Fibroblast of skin of right quadriceps (primary cell): ENCODE measurements around the gene CD72.
"Not testable (repeated sequence)": the region's sequence is repeated elsewhere in the genome, so short reads cannot be mapped to it uniquely, and the experiment has no call there.

Source experiments
- DNase-seq: peaks from one replicate; pipeline ENCODE4 v3.0.0-alpha.2; 2013

Gene CD72

DNA sequence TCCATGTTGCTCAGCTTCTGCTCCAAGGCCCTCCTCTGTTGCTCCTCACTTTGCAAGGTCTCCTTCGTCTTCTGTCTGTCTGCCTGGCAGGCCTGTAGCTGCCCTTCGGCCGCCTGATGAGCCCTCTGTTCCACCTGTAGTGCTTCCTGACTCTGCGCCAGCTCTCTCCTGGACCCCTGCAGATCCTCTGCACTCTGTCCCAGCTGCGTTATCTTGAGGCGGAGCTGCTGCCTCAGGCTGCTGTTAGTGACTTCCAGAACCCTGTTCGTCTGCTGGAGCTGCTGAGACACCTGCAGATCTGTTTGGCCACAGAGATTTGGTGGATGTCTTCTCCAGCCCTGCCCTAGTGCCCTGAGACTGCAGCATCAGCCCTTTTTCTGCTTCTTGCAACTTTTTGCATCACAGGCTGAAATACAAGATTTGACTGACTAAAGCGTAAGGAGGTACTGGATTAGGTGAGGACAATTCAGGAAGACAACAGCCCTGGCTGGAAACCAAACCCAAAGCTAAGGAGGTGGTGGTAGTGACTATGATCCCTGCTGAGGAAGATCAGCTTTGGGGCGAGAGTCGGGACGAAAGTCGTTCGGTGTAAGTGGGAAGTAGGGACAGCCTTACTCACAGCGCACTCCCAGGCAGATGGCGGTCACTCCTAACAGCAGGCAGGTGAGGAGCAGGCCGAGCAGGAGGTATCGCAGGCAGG lies 2.1 kb downstream of the CD72 start:
- no peak for DNase-seq

DNA sequence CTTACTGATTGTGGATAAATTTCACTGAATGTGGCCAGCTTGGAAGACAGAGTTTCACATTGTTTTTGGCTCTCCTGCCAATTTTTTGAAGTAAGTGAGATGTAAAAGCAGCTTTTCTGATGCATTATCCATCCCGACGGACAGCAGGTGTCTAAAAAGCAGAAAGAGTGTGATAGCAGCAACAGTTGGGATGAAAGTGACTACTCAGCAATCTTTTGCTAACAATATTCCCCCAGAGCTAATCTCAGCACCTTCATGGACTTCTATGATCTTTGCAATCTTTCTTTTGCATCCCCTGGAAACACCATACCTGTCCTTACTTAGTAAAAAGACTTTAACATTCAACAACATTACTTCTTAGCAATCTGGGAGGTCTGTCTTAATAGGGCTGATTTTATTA lies 5.4 kb downstream of the CD72 start:
- DNase-seq: no peak

DNA sequence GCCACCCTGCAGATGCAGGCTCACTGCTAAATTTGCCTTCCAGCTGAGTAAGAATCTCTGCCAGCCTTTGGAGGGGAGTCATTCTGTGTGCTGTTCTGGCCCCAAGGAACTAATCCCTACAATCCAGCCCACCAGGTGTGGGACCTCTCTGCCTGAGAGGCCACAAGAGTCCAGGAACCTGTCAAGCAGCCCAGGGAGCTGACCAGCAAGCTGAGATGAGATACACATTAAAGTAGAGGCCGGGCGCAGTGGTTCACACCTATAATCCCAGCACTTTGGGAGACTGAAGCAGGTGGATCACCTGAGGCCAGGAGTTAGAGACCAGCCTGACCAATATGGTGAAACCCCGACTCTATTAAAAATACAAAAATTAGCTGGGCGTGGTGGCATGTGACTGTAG lies 6.1 kb downstream of the CD72 start:
- not testable (repeated sequence) for DNase-seq

DNA sequence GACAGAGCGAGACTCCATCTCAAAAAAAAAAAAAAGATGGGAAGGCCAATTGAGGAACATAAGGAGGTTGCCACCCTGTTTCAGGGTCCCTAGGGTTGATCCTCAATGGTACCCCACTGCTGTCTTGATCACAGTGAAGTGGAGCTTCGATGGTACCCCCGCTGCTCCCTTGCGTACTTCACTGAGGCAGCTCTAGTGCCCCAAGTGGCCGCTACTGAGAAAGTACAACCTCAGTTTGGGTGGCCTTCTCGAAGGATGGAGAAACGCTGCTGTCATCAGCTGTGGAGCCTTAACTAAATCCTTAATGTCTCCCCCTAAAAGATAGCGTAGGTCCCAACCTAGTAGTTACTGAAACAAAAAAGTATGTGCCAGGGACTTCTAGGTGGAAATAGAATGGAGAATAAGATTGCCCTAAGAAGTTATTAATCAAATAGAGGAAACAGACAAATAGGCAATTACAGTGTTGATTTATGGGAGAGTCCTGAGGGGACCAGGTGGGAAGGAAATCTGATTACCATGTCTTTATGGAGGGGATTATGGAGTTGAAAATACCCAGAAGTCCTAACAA lies 6.9 kb downstream of the CD72 start:
- DNase-seq: peak; percentile 29

DNA sequence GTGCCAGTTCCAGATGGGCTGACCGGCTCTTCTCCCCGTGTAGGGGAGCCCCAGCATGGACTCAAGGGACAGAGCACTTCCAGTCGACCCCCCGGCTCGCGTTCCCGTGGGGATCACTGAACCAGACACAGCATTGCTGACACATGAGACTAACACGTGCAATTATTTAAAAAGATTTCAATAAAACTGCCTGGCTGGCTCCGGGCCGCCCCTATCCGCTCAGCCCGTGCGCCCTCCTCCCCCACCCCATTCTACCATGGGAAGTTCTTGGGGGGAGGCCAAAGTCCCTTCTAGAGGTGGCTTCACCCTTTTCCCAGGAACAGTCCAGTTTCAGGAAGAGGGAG lies 8.4 kb downstream of the CD72 start:
- no peak for DNase-seq

DNA sequence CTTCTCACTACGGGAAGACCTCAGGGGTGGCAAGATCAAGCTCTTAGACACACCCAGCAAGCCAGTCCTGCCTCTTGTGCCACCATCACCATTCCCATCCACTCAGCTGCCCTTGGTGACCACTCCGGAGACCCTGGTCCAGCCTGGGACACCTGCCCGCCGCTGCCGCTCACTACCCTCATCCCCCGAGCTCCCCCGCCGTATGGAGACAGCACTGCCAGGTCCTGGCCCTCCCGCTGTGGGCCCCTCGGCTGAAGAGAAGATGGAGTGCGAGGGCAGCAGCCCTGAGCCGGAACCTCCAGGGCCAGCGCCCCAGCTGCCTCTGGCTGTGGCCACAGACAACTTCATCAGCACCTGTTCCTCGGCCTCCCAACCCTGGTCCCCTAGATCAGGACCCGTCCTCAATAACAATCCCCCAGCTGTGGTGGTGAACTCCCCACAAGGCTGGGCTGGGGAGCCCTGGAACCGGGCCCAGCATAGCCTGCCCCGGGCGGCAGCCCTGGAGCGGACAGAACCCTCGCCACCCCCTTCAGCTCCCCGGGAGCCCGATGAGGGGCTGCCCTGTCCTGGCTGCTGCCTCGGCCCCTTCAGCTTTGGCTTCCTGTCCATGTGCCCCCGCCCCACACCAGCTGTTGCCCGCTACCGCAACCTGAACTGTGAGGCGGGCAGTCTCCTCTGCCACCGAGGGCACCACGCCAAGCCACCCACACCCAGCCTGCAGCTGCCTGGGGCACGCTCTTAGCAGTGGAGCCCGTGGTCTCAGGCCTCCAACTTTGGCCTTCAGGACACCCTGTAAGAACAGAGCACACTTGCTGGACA lies 9.0 kb downstream of the CD72 start:
- no peak for DNase-seq

DNA sequence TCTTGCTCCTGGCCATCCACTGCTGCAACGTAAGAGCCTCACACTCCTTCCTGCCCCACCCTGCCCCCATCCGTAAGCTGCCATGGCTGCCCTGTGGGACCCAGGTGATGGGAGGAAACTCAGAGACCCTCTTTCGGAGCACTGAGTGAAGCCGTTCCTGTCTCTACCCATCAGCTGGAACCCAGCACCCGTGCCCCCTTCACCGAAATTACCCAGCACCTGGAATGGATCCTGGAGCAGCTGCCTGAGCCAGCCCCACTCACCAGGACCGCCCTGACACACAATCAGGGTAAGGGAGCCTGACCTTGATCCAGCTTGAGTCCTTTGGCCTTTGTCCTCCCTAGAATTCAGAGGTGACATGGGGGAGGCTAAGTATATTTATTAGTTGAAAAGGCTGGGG lies 10.0 kb downstream of the CD72 start:
- DNase-seq: no peak

DNA sequence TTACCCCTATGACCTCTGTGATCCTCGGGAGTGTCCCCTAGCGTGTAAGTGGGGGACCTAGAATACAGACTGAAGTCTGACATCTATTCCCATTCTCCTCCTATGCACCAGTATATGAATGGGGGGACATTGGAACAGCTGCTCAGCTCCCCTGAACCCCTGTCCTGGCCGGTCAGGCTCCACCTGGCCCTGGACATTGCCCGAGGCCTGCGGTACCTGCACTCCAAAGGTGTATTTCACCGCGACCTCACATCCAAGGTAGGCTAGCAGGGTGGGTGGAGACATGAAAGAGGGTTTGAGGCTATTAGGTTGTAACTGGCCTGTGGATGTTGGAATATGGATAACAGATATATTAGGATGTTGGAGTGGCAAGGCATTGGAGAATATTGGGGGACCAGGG lies 11.5 kb downstream of the CD72 start:
- DNase-seq: no peak

DNA sequence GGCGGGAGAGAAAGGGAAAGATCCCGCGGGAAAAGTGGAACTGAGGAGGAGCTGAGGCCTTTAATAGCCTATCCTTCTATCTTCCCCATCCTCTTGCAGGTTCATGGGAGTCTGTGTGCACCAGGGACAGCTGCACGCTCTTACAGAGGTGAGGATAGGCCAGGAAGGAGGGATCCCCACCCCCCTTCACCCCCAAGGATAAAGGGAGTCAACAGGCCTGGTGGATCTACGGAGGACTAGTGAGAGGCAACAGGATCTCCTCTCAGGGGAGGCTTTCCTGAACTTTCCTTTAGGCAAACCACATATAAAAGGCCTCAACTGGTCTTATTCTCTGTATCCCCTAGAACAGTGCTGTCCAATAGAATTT lies 12.1 kb downstream of the CD72 start:
- DNase-seq: no peak

DNA sequence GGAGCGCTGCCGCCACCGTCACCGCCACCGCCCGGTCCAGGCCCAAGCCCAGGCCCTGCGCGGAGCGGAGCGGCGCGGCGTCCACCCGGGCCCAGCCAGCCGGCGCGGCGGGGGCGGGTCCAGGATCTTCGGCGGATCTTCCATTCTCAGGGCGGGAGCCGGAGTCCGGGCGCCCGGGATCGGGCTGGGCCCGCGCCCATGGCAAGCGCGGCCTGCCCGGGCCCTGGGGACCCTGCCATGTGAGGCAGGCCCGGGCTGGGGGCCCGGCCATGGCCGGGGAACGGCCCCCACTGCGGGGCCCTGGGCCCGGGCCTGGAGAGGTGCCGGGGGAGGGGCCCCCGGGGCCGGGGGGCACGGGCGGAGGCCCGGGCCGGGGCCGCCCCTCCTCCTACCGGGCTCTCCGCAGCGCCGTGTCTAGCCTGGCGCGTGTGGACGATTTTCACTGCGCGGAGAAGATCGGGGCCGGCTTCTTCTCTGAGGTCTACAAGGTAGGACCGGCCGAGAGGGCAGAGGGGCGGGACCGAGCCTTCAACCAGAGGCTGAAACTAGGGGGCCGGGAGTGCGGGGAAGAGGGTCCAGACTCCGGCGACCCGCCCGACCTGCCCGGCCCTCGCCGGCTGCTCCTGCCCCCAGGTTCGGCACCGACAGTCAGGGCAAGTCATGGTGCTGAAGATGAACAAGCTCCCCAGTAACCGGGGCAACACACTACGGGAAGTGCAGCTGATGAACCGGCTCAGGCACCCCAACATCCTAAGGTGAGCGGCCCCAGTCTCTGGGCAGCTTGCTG lies 12.7 kb downstream of the CD72 start:
- DNase-seq: no peak

DNA sequence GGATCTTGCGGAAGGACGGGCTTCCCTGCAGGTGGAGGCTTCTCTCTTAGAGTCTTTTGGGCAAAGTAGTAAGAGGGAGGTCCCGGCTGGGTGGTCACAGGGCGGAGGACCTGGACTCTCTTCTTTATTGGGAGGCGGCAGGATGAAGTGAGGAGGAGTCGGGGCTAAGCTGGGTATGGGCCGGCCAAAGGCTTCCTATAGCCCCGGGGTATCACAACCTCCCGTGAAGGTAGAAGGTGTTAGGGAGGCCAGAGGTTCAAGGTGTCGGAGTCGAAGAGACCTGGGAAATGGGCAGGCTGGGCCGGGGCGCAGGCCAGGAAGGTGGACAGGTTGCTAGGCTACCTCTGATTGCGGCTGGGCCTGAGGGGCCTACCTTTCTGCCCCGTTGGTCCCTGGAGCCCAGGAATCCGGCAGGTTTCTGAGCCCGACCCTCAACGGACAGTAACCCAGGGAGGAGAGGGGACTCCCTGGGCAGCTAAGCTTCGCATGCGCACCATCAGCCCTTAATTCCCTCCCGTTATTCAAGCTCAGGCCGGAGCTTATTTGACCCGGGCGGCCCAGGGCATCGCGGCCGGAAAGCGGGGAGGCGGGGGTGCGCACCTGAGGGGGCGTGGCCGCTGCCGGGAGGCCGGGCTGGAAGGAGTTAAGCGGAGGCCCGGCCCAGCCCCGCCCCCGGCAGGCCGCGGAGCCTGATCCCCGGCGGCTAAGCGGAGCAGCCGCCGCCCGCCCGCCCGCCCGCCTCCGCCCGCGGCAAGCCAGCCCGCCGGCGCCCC lies 13.4 kb downstream of the CD72 start, which contains the start of gene TESK1:
TSS of gene TESK1 (plus strand) at position 685 of the 773 bp plus-strand sequence. CDS start 358 bp downstream, outside the sequence.
- peak; percentile 50 for DNase-seq

DNA sequence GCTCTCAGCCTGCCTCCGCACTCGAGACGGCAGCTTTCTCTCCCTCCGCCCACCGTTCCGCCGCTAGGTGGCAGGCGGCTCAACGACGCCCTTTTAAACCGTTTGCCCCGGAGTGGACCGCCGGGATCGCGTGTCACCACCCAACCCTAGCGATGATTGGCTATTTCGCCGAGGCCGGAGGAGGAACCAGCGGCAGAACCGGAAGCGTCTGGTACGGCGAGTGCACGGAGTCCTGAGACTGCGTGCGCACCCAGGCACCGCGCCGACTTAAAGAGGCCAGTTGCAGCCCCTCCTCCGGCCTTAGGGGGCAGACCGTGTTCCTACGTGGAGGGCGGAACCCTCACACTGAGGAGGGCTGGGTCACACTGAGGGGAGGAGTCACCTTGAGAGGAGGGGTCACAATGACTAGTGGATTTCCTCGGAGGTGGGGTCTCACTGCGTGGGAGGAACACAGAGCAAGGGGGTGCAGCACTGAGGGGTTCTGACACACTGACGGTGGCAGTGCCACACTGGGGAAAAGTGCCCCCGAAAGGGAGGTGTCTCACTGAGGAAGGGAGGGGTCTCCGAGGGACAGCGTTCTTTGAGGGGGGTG lies 14.1 kb downstream of the CD72 start:
- peak; percentile 100 for DNase-seq

DNA sequence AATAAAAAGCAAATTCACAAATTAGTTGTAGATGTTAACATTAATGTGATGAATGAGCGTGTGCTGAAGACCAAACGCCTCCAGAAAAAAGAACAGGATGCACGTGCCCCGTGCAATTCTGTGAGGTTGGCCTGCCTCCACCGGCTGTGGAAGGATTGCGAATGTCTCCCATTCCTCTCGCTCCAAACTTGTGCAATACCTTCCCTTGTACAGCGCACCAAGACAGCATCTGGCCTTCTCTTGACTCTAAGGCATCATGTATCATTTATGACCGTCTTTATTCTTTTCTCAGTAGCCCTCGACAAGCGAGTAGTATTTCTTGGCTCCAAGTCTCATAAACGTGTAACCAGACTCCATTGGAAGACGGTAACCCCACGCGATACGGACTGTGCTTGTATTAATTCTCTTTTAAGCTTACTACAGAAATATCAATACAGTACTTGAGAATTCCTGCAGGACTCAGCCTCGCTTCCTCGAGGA lies 14.7 kb downstream of the CD72 start:
- peak; percentile 84 for DNase-seq

DNA sequence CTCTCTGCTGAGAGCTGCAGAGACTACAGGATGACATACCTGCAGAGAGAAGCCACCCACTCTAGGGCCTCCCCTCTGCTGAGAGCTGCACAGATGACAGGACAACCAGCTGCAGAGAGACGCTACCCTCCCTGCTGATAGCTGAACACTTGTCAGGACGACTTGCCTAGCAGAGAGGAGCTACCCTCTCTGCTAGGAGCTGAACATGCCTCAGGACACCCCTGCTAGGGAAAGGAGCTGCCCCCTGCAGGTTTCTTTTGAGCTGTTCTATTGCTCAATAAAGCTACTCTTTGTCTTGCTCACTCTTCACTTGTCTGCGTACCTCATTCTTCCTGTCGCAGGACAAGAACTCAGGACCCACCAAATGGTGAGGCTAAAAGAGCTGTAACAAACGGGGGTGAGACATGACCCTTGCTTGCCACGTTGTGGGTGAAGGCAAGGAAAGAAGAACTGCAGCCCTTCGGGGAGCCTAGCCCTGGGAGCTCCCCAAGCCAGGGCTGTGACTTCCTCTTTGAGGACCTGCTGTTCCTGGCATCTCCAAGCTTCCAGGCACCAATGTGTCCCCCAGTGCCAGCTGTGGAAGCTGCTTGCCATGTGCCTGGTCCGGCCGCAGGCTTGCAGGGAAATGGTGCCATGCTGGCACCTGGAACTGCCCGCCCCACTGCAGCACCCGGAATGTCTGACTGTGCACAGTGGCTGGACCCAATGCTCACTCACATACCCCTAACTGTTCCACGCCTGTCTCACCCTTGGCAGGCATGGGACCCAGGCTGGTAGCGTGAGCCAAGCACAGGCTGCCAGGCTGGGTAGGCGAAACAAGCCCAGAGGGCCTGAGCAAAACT lies 18.2 kb downstream of the CD72 start:
- DNase-seq: no peak

DNA sequence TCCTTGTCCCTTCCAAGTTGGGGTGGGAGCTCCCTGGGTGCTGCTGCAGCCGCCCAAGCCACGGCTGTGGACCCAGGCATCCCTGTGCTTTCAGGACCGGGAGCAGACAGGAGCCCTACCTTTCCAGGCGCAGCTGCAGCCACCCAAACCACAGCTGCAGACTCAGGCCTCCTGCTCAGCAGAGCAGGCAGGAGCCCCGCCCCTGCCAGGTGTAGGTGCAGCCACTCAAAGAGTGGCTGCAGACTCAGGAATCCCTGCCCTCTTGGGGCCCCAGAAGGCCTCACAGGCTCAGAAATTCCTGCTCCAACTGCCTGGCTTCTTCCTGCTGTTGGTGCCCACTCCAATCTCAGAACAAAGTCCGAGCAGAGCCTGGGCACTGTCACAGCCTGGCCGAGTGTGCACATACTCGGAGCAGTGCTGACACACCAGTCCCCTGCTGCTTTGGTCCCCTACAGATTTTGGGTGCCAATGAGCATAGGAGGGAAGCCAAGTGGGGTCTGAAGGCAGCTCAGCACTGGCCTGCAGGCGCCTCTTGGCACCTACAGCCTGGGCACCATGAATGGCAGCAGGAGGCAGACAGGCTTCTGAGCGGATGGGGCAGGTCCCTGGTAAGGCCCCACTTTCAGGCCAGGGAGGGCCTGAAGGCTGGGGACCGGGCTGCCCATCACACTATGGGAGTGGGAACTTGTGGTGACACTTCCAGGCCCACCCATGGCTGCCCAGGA lies 19.2 kb downstream of the CD72 start:
- DNase-seq: no peak

DNA sequence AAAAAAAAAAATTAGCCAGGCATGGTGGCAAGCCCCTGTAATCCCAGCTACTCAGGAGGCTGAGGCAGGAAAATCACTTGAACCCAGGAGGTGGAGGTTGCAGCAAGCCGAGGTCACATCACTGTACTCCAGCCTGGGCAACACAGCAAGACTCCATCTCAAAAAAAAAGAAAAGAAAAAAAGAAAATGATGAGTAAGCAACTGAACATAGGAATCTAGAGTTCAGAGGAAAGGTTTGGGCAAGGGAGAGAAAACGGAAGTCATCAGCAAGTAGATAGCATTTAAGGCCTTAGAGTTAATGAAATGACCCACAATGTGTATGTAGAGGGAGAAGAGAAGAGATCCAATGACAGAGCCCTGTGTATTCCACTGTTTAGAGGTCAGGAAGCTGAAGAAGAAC lies 21.3 kb downstream of the CD72 start:
- DNase-seq: not testable (repeated sequence)

DNA sequence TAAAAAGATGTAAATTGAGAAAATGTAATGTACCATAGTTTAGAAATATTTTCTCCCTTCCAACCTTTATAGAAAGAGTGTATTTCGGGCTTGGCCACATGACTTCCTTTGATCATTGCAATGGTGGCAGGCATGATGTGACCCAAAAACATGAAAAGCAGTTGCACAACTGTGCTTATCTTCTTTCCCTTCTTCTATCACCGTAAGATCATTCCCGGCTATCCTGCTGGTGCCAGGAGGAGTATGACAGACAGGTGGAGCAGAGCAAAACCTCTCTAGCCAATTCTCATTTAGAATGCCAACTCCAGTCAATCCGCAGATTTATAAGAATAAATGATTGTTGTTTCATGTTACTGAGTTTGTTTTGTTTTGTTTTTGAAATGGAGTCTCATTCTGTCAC lies 23.7 kb downstream of the CD72 start:
- DNase-seq: no peak

DNA sequence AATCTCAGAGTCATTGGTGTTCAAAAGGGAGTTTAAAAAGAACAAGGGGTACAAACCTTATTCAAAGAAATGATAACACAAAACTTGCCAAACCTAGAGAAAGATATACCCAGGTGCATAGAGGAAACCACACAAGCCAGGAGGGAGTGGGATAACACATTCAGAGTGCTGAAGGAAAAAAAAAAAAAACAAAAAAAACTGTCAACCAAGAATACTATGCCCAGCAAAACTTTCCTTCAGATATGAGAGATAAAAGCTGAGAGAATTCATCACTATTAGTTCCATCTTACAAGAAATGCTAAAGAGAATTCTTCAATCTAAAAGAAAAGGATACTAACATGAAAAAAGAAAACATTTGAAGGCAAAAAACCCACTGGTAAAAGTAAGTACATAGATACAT lies 24.6 kb downstream of the CD72 start:
- no peak for DNase-seq

DNA sequence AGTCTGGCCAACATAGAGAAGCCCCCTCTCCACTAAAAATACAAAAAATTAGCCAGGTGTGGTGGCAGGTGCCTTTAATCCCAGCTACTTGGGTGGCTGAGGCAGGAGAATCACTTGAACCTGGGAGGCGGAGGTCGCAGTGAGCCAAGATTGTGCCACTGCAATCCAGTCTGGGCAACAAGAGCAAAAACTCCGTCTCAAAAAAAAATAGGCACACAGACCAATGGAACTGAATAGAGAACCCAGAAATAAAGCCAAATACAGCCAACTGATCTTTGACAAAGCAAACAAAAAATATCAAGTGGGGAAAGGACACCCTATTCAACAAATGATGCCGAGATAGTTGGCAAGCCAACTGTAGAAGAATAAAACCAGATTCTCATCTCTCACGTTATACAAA lies 29.7 kb downstream of the CD72 start:
- DNase-seq: not testable (repeated sequence)

DNA sequence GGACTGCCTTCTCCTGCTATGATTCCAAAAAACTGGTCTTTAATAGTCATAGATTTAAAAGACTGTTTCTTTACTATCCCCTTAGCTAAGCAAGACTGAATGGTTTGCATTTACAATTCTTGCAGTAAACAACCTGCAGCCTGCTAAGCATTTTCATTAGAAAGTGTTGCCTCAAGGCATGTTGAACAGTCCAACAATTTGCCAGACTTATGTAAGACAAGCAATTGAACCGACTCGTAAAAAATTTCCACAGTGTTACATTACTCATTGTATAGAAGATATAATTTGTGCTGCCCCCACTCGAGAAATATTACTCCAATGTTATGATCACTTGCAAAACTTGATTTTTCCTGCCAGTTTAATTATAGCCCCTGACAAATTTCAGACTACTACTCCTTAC lies 33.5 kb downstream of the CD72 start:
- DNase-seq: not testable (repeated sequence)
